Urinary bladder (tissue), 4 donors: Measurements from ENCODE around the gene SLC23A2. TPM values are rescaled to one million over a fixed set of nuclear protein-coding genes. Genes with fewer than 3 reads are reported as not detected.

Source experiments
- DNase-seq: peaks from one replicate; pipeline ENCODE4 v3.0.0-alpha.2; 2015; ENCODE audit errors: extremely low spot score
- H3K27ac ChIP-seq: one replicate; pipeline ENCODE4 v1.5.1; 2013; ENCODE audit warnings: low read depth, mild to moderate bottlenecking, moderate library complexity
- H3K36me3 ChIP-seq: one replicate; pipeline ENCODE4 v1.6.1; 2013; ENCODE audit warnings: mild to moderate bottlenecking, moderate library complexity; ENCODE audit not compliant: insufficient read depth
- H3K4me1 ChIP-seq: one replicate; pipeline ENCODE4 v1.6.1; 2013; ENCODE audit warnings: mild to moderate bottlenecking, moderate library complexity; ENCODE audit not compliant: insufficient read depth
- H3K4me3 ChIP-seq: one replicate; pipeline ENCODE4 v1.5.1; 2013; ENCODE audit warnings: low read depth, low read length
- WGBS: extraction: QIAGEN DNeasy Blood & Tissue Kit; methylation state at CpG from one replicate; pipeline ENCODE4 v1.1.7; 2013; 5-methylcytosine and 5-hydroxymethylcytosine counted together
- polyA plus RNA-seq: library from polyadenylated mRNA; stranded (reverse); fragments of 200-250 nt; gene quantifications from one replicate; pipeline ENCODE4 v1.2.3, GENCODE V29; 2013
- total RNA-seq: library from RNA; depleted of rRNA; stranded (reverse); fragments of >200 nt; gene quantifications from one replicate; pipeline ENCODE4 v1.2.3, GENCODE V29; 2014
- donor health status: healthy with polysubstance abuse.
- donor health status: healthy.

SLC23A2 gene
- total and polyA plus RNA-seq, 2 donors = 17.5 to 22.7 TPM

- Histone ChIP-seq H3K27ac (no peak overlapping the region), H3K36me3 (no peaks in the 10 kb centered on the region), H3K4me3 (no peak overlapping the region), H3K4me1 (no peaks in the 10 kb centered on the region)
- no peak for DNase-seq
- 51% methylated on average over 4 of the region's 4 CpGs for WGBS
Measured at GRCh38 chr20:4905613-4906012, 95.7 kb downstream of the SLC23A2 start.

GRCh38 chr20:4905195-4905594 lies 96.1 kb downstream of the SLC23A2 start:
- Histone ChIP-seq H3K27ac (no peak overlapping the region), H3K4me3 (no peak overlapping the region), H3K4me1 (no peaks in the 10 kb centered on the region), H3K36me3 (no peaks in the 10 kb centered on the region)
- DNase-seq = no peak
- WGBS = 77% methylated on average over 4 of the region's 4 CpGs

DNA sequence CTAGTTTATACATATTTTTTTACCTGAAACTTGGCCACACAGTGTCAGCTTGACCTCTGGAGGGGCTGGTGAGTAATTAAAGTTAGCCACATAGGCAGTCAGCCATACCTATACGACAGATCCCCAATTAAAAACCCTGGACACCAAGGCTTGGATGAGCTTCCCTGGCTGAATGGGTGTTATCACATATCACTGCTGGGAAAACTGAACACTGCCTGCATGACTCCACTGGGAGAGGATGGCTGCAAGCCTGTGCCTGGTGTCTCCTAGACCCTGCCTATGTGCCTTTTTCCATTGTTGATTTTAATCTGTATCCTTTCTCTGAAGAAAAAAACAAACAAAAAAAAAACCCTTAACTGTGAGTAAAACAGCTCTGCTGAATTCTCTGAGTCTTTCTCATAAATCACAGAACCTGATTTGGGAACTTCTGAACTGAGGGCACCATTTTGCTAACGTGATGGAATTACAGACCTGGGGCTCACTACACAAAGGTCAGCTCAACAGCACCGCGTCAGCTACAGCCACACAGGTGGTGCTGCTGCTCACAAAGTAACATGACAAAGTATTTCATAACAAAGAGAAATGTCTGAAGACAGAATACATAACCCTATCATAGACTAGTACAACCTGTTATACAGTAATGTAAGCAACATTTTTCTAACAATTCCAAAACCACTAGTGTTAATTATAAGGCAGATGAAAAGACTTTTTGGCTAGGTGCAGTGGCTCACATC lies 97.0 kb downstream of the SLC23A2 start:
- no peak overlapping the region for H3K27ac ChIP-seq
- no peak overlapping the region for H3K4me3 ChIP-seq
- 92% methylated on average over 4 of the region's 4 CpGs for WGBS
- H3K36me3 ChIP-seq = no peaks in the 10 kb centered on the region
- no peaks in the 10 kb centered on the region for H3K4me1 ChIP-seq
- no peak for DNase-seq

DNA sequence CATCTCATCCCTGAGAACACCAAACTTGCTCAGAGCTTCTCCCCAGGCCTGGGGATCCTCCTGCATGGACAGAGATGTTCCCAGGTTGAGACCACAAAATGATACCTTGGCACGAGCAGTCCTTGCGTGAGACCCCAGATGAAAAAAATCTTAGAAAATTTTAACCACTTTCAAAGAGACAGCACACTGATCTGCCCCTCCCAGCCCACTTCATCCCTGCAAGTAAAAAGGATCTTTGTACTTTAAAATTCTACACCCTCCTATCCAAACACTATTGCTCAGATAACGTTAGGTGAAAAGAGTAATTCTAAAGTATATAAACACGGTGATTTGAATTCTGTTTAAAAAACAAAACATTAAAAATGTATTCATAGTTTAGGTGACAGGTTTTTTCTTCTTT lies 98.5 kb downstream of the SLC23A2 start:
- no peaks in the 10 kb centered on the region for H3K4me1 ChIP-seq
- H3K27ac ChIP-seq = no peak overlapping the region
- WGBS = 92% methylated on average over 4 of the region's 4 CpGs
- no peak for DNase-seq
- H3K4me3 ChIP-seq = no peak overlapping the region
- H3K36me3 ChIP-seq = no peaks in the 10 kb centered on the region

DNA sequence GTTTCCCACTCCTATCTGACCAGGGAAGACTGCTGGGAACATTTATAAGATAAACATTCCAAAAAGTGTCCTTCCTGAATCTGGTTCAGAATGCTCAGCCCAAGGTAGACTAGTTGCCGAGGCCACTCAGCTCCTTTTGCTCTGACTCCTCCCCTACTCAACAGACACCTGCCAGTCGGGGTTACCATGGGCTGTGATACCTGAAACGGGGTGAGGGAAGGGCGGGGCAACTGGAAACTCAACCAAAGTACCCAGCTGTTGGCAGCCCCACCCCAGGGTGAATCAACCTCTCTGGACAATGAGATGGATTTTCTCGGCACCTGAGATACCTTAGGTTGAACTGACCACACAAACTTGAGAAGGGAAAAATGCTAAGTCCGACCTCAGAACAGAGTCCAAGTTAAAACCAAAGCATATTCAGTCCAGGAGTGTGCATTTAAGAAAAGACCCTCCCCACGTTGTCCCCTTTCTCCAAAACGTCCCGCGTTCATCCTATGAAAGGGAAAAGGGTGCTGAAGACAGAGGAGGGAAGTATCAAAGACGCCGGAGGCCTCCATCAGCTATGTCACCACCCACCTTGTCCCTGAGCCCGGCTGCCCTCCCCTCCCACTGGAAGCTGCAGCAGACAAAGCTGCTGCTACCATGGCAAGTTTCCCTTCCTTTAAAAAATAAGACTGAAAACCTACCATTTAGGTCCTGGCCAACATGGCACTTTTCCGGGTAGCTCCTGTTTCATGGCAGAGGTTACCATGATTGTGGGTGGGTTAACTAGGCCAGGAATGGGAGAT lies 100.1 kb downstream of the SLC23A2 start:
- Histone ChIP-seq H3K4me3 (no peak overlapping the region), H3K36me3 (no peaks in the 10 kb centered on the region), H3K27ac (no peak overlapping the region), H3K4me1 (no peaks in the 10 kb centered on the region)
- 88% methylated on average over 14 of the region's 14 CpGs for WGBS
- DNase-seq = no peak

- Histone ChIP-seq H3K36me3 (no peaks in the 10 kb centered on the region), H3K27ac (peak overlapping the region; percentile 53), H3K4me1 (no peaks in the 10 kb centered on the region), H3K4me3 (no peak overlapping the region)
- DNase-seq = no peak
- 54% methylated on average over 14 of the region's 14 CpGs for WGBS
Measured at GRCh38 chr20:4898282-4899244, 102.7 kb downstream of the SLC23A2 start.

GRCh38 chr20:4897600-4897999 lies 103.7 kb downstream of the SLC23A2 start:
- Histone ChIP-seq H3K4me3 (no peak overlapping the region), H3K4me1 (no peaks in the 10 kb centered on the region), H3K27ac (no peak overlapping the region), H3K36me3 (no peaks in the 10 kb centered on the region)
- 73% methylated on average over 4 of the region's 4 CpGs for WGBS
- no peak for DNase-seq

GRCh38 chr20:4896971-4897497 lies 104.3 kb downstream of the SLC23A2 start:
- WGBS = 86% methylated on average over 9 of the region's 9 CpGs
- Histone ChIP-seq H3K36me3 (no peaks in the 10 kb centered on the region), H3K4me3 (no peak overlapping the region), H3K27ac (no peak overlapping the region), H3K4me1 (no peaks in the 10 kb centered on the region)
- no peak for DNase-seq

DNA sequence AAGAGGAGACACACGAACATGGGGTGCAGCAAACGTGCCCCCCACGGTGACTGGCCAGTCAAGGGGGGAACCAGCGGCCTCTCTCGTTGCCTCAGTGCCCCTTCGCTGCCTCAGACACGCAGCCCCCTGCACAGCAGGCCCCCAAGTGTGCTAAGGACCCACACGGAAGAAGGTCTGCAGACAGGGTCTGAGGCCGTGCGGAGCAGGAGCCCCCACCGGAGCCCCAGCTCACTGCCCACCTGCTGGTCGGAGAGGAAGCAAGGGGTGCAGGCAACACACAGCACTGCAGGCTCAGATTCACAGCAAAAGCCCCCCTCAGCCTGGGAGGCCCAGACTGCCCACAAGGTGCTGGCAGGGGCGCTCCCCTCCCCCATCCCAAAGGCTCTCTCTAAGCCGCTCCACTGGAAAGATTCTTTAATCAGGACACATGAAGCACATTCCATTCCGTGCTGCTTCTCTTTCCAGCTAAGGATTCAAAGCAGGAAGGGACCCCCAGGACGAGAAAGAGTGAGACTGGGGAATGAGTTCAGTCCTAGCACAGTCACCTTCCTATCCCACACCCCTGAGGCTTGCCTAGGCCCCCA lies 105.1 kb downstream of the SLC23A2 start:
- Histone ChIP-seq H3K36me3 (no peaks in the 10 kb centered on the region), H3K27ac (no peak overlapping the region), H3K4me3 (no peak overlapping the region), H3K4me1 (no peaks in the 10 kb centered on the region)
- WGBS = 87% methylated on average over 16 of the region's 16 CpGs
- no peak for DNase-seq

DNA sequence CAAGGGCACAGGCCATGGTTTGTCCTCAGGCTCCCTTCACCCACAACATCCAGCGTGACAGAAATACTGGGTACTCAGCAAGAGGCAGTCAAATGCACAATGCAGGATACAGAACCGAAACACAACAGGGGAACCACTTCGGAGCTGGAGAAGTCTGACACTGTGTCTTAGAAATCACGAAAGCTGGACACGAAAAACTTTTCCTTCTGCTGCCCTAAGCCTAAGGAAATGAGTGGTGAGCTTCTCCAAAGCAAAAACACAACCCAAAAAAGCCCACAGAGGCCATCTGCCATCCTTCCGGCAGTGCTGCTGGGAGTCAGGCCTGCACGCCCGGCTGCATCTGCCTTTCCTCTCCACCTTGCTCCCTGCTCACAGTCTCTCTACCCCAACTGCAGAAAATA lies 106.3 kb downstream of the SLC23A2 start:
- DNase-seq = no peak
- Histone ChIP-seq H3K4me1 (no peaks in the 10 kb centered on the region), H3K36me3 (no peaks in the 10 kb centered on the region), H3K27ac (no peak overlapping the region), H3K4me3 (no peak overlapping the region)
- 88% methylated on average over 8 of the region's 8 CpGs for WGBS

DNA sequence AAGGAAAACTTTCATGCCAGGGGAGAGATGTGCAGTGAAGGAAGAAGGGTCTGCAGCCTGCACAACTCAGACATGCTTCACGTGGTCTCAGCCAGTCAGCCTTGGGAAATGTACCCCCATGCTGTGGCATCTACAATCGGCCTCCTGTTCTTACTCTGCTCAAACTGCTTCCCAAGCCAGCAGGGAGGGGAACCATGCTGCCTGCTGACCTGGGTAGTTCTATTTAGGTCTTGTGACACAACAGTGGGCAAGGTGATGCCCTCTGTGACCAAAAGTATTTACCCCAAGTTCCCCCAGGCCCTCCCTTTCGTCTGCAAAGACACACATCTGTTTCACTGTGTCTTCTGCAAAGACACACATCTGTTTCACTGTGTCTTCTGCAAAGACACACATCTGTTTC lies 106.9 kb downstream of the SLC23A2 start:
- DNase-seq = no peak
- 88% methylated on average over 3 of the region's 3 CpGs for WGBS
- H3K27ac ChIP-seq = no peak overlapping the region
- no peak overlapping the region for H3K4me3 ChIP-seq
- no peaks in the 10 kb centered on the region for H3K4me1 ChIP-seq
- no peaks in the 10 kb centered on the region for H3K36me3 ChIP-seq

DNA sequence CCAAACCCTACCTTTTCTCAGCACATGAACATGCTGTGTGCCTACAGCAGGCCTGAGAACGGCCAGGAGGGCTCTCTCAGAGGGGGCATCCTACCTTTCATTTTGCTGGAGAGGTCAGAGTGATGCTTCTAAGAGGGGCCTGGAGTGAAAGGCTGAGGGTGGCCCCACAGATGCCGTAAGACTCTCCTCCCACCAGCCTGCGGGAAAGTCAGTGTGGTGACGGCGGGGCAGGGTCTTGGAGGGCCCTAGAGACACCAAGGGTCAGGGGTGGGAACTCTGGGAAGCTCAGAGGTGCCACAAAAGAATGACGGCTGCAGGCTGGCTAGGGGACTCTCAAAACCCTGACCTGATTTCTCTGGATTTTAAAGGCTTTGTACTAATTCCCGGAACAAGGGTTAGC lies 107.6 kb downstream of the SLC23A2 start:
- Histone ChIP-seq H3K4me3 (no peak overlapping the region), H3K4me1 (no peaks in the 10 kb centered on the region), H3K27ac (no peak overlapping the region), H3K36me3 (no peaks in the 10 kb centered on the region)
- DNase-seq = no peak
- 90% methylated on average over 7 of the region's 7 CpGs for WGBS

- no peak overlapping the region for H3K4me3 ChIP-seq
- no peak for DNase-seq
- no peak overlapping the region for H3K27ac ChIP-seq
- H3K36me3 ChIP-seq = no peaks in the 10 kb centered on the region
- WGBS = 94% methylated on average over 6 of the region's 6 CpGs
- no peaks in the 10 kb centered on the region for H3K4me1 ChIP-seq
Measured at GRCh38 chr20:4891997-4892396, 109.3 kb downstream of the SLC23A2 start.
